SK-N-MC (cell line): ENCODE results near the gene CAMTA1.

Experiments
- DNase-seq: peaks from one replicate; pipeline ENCODE4 v3.0.0-alpha.2; 2011; ENCODE audit warnings: low read depth, low spot score
- H3K27ac ChIP-seq: fragments of 200-600 bp; sonication (generic); 2 replicates; pipeline ENCODE4 v1.5.1; 2016; ENCODE audit warnings: mixed run types
- H3K36me3 ChIP-seq: fragments of 200-600 bp; sonication (generic); 2 replicates; pipeline ENCODE4 v1.6.1; 2017; ENCODE audit warnings: antibody characterized with exemption, low read length, mixed read lengths; ENCODE audit not compliant: insufficient read depth
- H3K4me3 ChIP-seq: fragments of 200-600 bp; sonication (generic); 2 replicates; pipeline ENCODE4 v1.5.1; 2016
- H3K9ac ChIP-seq: fragments of 200-600 bp; sonication (generic); 2 replicates; pipeline ENCODE4 v1.8.0; 2017; ENCODE audit warnings: mixed run types, mixed read lengths; ENCODE audit not compliant: insufficient read length
- H3K9me3 ChIP-seq: fragments of 200-600 bp; sonication (generic); 2 replicates; pipeline ENCODE4 v1.6.1; 2017; ENCODE audit warnings: low read depth, mild to moderate bottlenecking, antibody characterized with exemption, low read length, moderate library complexity, mixed read lengths
- EZH2 ChIP-seq: fragments of 200-600 bp; sonication (generic); IDR thresholded peaks from one replicate; pipeline ENCODE4 v1.6.1; 2017; ENCODE audit warnings: antibody characterized with exemption
- FOXP2 ChIP-seq: optimal IDR thresholded peaks from 2 replicates; pipeline ENCODE3; 2011; ENCODE audit warnings: mild to moderate bottlenecking, moderate library complexity; ENCODE audit not compliant: insufficient read depth; ENCODE audit errors: extremely low read length, control extremely low read depth
- POLR2AphosphoS5 ChIP-seq: IDR thresholded peaks from 2 replicates; pipeline ENCODE4 v1.6.1; 2012; ENCODE audit warnings: mild to moderate bottlenecking, low read depth, low read length, borderline replicate concordance

CAMTA1 gene

GRCh38 chr1:7089497-7089896 is 304.2 kb downstream of the CAMTA1 start:
- Histone ChIP-seq H3K9ac (no peak overlapping the region), H3K27ac (no peak overlapping the region), H3K36me3 (no peaks in the 10 kb centered on the region), H3K9me3 (no peaks in the 10 kb centered on the region), H3K4me3 (no peak overlapping the region)
- no peak for DNase-seq
- TF ChIP-seq EZH2: no peak
- no peak for TF ChIP-seq POLR2AphosphoS5
- TF ChIP-seq FOXP2: no peak

DNA sequence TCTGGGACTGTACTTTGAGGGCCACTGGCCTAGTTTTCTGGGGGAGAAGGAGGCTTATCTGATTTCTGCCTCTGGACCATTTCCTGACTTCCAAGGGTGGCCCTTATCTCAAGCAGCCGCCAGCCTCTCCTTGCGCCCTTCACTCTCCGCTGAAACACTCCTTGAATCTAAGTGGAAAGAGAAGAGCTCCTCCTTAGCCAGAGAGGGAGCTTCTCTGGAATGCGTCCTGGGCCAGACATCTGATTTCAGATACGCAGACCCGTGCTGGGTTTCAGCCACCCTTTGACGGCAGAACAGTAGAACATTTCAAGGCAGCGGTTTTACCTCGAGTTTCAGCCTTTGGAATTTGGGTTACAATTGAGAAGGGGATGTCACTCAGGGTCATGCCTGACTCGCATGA is 308.0 kb downstream of the CAMTA1 start:
- H3K4me3 ChIP-seq: no peak overlapping the region
- H3K9me3 ChIP-seq: no peaks in the 10 kb centered on the region
- no peaks in the 10 kb centered on the region for H3K36me3 ChIP-seq
- no peak overlapping the region for H3K27ac ChIP-seq
- no peak for DNase-seq
- H3K9ac ChIP-seq: no peak overlapping the region
- TF ChIP-seq POLR2AphosphoS5: no peak
- TF ChIP-seq EZH2: no peak
- TF ChIP-seq FOXP2: no peak

- TF ChIP-seq EZH2: no peak
- TF ChIP-seq POLR2AphosphoS5: no peak
- no peak for TF ChIP-seq FOXP2
- Histone ChIP-seq H3K9me3 (no peaks in the 10 kb centered on the region), H3K36me3 (no peaks in the 10 kb centered on the region), H3K9ac (no peak overlapping the region), H3K27ac (no peak overlapping the region), H3K4me3 (no peak overlapping the region)
- DNase-seq: no peak
Observed at GRCh38 chr1:7094086-7094485, 308.8 kb downstream of the CAMTA1 start.

GRCh38 chr1:7094509-7094908 is 309.3 kb downstream of the CAMTA1 start:
- TF ChIP-seq POLR2AphosphoS5: no peak
- TF ChIP-seq EZH2: no peak
- no peak for TF ChIP-seq FOXP2
- no peaks in the 10 kb centered on the region for H3K9me3 ChIP-seq
- H3K36me3 ChIP-seq: no peaks in the 10 kb centered on the region
- no peak overlapping the region for H3K9ac ChIP-seq
- H3K4me3 ChIP-seq: no peak overlapping the region
- DNase-seq: no peak
- no peak overlapping the region for H3K27ac ChIP-seq

GRCh38 chr1:7095343-7095964 is 310.2 kb downstream of the CAMTA1 start:
- Histone ChIP-seq H3K4me3 (no peak overlapping the region), H3K27ac (no peak overlapping the region), H3K9me3 (no peaks in the 10 kb centered on the region), H3K36me3 (no peaks in the 10 kb centered on the region), H3K9ac (no peak overlapping the region)
- TF ChIP-seq EZH2 (no peak), POLR2AphosphoS5 (no peak), FOXP2 (no peak)
- no peak for DNase-seq

DNA sequence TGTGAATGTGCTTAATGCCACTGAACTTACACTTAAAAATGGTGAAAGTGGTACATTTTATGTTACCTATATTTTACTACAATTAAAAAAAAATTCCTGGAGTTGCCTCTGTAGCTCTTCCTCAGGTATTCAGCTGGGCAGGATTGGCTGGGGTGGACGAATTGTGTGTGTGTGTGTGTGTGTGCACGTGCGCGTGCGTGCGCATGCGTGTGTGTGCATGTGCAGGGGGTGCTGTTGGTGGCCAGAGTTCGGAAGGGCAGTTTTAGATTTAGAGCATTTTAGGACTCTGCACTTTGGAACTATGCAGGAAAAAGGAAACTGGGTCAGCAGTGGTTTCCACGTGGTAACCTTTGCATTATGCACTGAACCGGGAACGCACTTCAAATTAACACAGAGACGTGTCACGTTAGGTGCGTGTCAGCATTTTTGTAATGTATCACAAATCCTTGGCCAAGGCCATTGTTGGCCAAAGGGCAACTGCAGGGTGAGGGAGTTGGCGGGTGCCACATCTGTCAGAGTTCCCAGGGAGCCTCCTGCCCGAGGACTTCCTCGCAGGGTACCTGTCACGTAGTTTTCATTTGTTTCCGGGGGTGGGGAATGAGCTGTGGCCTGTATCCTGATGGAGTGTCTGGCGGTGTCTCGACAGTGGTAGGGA is 312.8 kb downstream of the CAMTA1 start:
- Histone ChIP-seq H3K9ac (no peak overlapping the region), H3K36me3 (no peaks in the 10 kb centered on the region), H3K9me3 (no peaks in the 10 kb centered on the region), H3K27ac (no peak overlapping the region), H3K4me3 (no peak overlapping the region)
- DNase-seq: no peak
- TF ChIP-seq POLR2AphosphoS5 (no peak), FOXP2 (no peak), EZH2 (no peak)

DNA sequence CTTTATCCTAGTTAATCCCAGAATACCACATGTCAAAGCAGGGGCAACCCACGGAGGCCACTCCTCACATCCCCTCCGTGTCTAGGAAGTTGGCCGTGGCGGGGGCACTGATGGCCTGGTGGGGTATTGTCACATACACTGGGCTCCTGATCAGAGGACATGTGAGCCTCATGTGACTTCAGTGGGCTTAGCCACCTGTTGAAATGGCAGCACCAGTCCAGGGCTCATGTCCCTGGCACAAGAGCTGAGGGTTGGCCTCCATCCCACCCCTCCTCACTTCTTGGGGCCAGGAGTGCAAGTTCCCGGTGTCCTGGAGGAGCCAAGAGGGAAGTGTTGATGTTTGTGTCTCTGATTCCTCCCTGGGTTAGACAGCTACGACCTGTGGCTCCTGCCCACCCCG is 313.4 kb downstream of the CAMTA1 start:
- H3K9ac ChIP-seq: no peak overlapping the region
- H3K4me3 ChIP-seq: no peak overlapping the region
- H3K9me3 ChIP-seq: no peaks in the 10 kb centered on the region
- H3K36me3 ChIP-seq: no peaks in the 10 kb centered on the region
- DNase-seq: no peak
- no peak overlapping the region for H3K27ac ChIP-seq
- TF ChIP-seq EZH2 (no peak), POLR2AphosphoS5 (no peak), FOXP2 (no peak)

- no peak for TF ChIP-seq POLR2AphosphoS5
- TF ChIP-seq FOXP2: no peak
- no peak for TF ChIP-seq EZH2
- H3K36me3 ChIP-seq: no peaks in the 10 kb centered on the region
- no peaks in the 10 kb centered on the region for H3K9me3 ChIP-seq
- H3K27ac ChIP-seq: no peak overlapping the region
- H3K9ac ChIP-seq: no peak overlapping the region
- no peak overlapping the region for H3K4me3 ChIP-seq
- no peak for DNase-seq
Observed at GRCh38 chr1:7100479-7100878, 315.2 kb downstream of the CAMTA1 start.

- H3K36me3 ChIP-seq: no peaks in the 10 kb centered on the region
- H3K4me3 ChIP-seq: no peak overlapping the region
- no peak overlapping the region for H3K9ac ChIP-seq
- no peaks in the 10 kb centered on the region for H3K9me3 ChIP-seq
- H3K27ac ChIP-seq: no peak overlapping the region
- no peak for TF ChIP-seq EZH2
- no peak for TF ChIP-seq POLR2AphosphoS5
- no peak for TF ChIP-seq FOXP2
- DNase-seq: no peak
Observed at GRCh38 chr1:7101187-7101586, 315.9 kb downstream of the CAMTA1 start.
